CD4-positive, alpha-beta T cell (primary cell): ENCODE data around the gene ARSJ. TPM values are rescaled to one million over a fixed set of nuclear protein-coding genes. Genes with fewer than 3 reads are reported as not detected.

Experiments
- ATAC-seq: fragments of 200-7000 bp; cut with Tn5 transposase; one replicate; pipeline ENCODE4 v1.10.0; 2022; ENCODE audit warnings: mild to moderate bottlenecking; ENCODE audit not compliant: poor library complexity
- CTCF ChIA-PET: fragments of 350-600 bp; sonication (Branson Sonifier 250); formaldehyde crosslinking; loops from one replicate; lab custom pipeline; 2021; ENCODE audit warnings: antibody characterized with exemption, inconsistent platforms; lab: Charles Lee
- POLR2A ChIA-PET: fragments of 350-600 bp; sonication (Branson Sonifier 250); formaldehyde crosslinking; loops from one replicate; lab custom pipeline; 2021; ENCODE audit warnings: antibody characterized with exemption, inconsistent platforms; lab: Charles Lee
- DNase-seq, 14 experiments: peaks; one replicate each; pipeline ENCODE4 v3.0.0-alpha.2; 2013 to 2020; ENCODE audit warnings: mixed read lengths in 2 of 14
- H3K27ac ChIP-seq, 2 donors: one replicate each; pipeline versions ENCODE4 v1.5.1 to v1.7.0; 2013; ENCODE audit warnings: low read length in 2 of 2, low read depth in 1 of 2, mild to moderate bottlenecking in 1 of 2
- H3K27me3 ChIP-seq, 2 experiments: 1 replicate in 1 of 2; 2 replicates in 1 of 2; pipeline versions ENCODE4 v1.6.1 to v1.7.0; 2013; ENCODE audit warnings: low read length in 2 of 2, control low read depth in 1 of 2, mild to moderate bottlenecking in 1 of 2, moderate library complexity in 1 of 2; ENCODE audit not compliant: insufficient read depth in 2 of 2, control insufficient read depth in 1 of 2
- H3K36me3 ChIP-seq: one replicate; pipeline ENCODE4 v1.6.1; 2013; ENCODE audit warnings: low read length, control low read depth; ENCODE audit not compliant: insufficient read depth
- H3K4me1 ChIP-seq: one replicate; pipeline ENCODE4 v1.6.1; 2013; ENCODE audit warnings: low read length, control low read depth; ENCODE audit not compliant: insufficient read depth
- H3K4me3 ChIP-seq: one replicate; pipeline ENCODE4 v1.5.1; 2013; ENCODE audit warnings: mild to moderate bottlenecking, low read length, moderate library complexity
- H3K9me3 ChIP-seq, 2 experiments: 1 replicate in 1 of 2; 2 replicates in 1 of 2; pipeline versions ENCODE4 v1.6.1 to v1.7.0; 2013; ENCODE audit warnings: low read length in 2 of 2, mild to moderate bottlenecking in 2 of 2, control low read depth in 1 of 2, moderate library complexity in 1 of 2; ENCODE audit not compliant: control insufficient read depth in 1 of 2, insufficient read depth in 1 of 2
- H3K27ac Mint-ChIP-seq: one replicate; pipeline ENCODE4 v1.8.0; 2020; ENCODE audit warnings: mixed read lengths
- H3K27me3 Mint-ChIP-seq: one replicate; pipeline ENCODE4 v1.8.0; 2021; ENCODE audit warnings: mixed read lengths
- H3K36me3 Mint-ChIP-seq: one replicate; pipeline ENCODE4 v1.8.0; 2021; ENCODE audit warnings: low read depth, mixed read lengths
- H3K4me1 Mint-ChIP-seq: one replicate; pipeline ENCODE4 v1.8.0; 2021; ENCODE audit warnings: low read depth, mixed read lengths
- H3K4me3 Mint-ChIP-seq: one replicate; pipeline ENCODE4 v1.8.0; 2020; ENCODE audit warnings: mild to moderate bottlenecking, mixed read lengths
- H3K9me3 Mint-ChIP-seq: one replicate; pipeline ENCODE4 v1.8.0; 2020; ENCODE audit warnings: mixed read lengths
- intact Hi-C, 2 experiments: fragments of 100-400 bp; cut with DNase I in 1 of 2; cut with micrococcal nuclease in 1 of 2; formaldehyde crosslinking; loops; one replicate each; pipeline versions ENCODE4 v1.15.1 to v1.9.0; 2023 to 2025; cut with DNase I, micrococcal nuclease
- total RNA-seq, 174 experiments: library from RNA in 2 of 174; stranded (reverse) in 2 of 174; gene quantifications; one replicate each; pipeline ENCODE4 v1.2.3 and lab custom pipeline; 2021 to 2026
- TF ChIP-seq, protein P1 (sequence below): fragments of 200-600 bp; IDR thresholded peaks from one replicate; pipeline ENCODE4 v1.8.0; 2022; ENCODE audit warnings: antibody characterized with exemption, mild to moderate bottlenecking

The ARSJ gene
- total RNA-seq, 2 experiments from 2014 or later: not detected

- no peak overlapping the region for H3K27ac ChIP-seq
- no peak overlapping the region for H3K4me3 Mint-ChIP-seq
- H3K27me3 ChIP-seq: no peaks in the 10 kb centered on the region
- peaks cover 22% of the 10 kb centered on the region for H3K4me1 Mint-ChIP-seq
- DNase-seq: peak in 1 of 14 experiments; percentile 18
- H3K9me3 ChIP-seq: no peaks in the 10 kb centered on the region
- peaks cover 6% of the 10 kb centered on the region for H3K4me1 ChIP-seq
- no peak for ATAC-seq
- no peaks in the 10 kb centered on the region for H3K27me3 Mint-ChIP-seq
- POLR2A ChIA-PET: interaction anchor here (0.8 kb wide), 1 partner anchor 130 kb away, joined by 3 read pairs; no protein-coding TSS in a partner anchor
- H3K9me3 Mint-ChIP-seq: no peaks in the 10 kb centered on the region
- no peaks in the 10 kb centered on the region for H3K36me3 Mint-ChIP-seq
- H3K4me3 ChIP-seq: no peak overlapping the region
- intact Hi-C loops: no loop called here
- TF ChIP-seq, protein P1, sequence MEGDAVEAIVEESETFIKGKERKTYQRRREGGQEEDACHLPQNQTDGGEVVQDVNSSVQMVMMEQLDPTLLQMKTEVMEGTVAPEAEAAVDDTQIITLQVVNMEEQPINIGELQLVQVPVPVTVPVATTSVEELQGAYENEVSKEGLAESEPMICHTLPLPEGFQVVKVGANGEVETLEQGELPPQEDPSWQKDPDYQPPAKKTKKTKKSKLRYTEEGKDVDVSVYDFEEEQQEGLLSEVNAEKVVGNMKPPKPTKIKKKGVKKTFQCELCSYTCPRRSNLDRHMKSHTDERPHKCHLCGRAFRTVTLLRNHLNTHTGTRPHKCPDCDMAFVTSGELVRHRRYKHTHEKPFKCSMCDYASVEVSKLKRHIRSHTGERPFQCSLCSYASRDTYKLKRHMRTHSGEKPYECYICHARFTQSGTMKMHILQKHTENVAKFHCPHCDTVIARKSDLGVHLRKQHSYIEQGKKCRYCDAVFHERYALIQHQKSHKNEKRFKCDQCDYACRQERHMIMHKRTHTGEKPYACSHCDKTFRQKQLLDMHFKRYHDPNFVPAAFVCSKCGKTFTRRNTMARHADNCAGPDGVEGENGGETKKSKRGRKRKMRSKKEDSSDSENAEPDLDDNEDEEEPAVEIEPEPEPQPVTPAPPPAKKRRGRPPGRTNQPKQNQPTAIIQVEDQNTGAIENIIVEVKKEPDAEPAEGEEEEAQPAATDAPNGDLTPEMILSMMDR: peak; percentile 42
- H3K27ac Mint-ChIP-seq: no peak overlapping the region
- CTCF ChIA-PET: no interaction called here
- no peaks in the 10 kb centered on the region for H3K36me3 ChIP-seq
Observed at GRCh38 chr4:113893546-113893945, 85.9 kb downstream of the ARSJ start.

DNA sequence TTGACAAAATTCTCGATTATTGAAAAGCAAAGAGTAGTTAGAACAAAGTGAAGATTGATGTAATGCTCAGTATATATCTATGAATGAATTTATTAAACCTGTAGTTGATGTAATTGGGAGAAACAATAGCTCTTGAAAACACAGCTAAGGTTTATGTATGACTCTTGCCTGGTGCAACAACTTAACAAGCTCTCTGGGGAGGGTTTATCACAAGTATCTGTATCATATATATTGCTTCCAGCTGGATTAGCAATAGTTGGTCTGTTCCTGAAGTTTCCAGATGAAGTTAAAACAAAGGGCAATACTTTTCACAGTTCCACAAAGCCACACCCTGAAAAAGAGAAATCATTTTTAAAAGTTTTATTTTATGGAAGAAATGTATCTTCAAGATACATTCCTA is 91.4 kb downstream of the ARSJ start:
- Histone ChIP-seq H3K27ac (no peak overlapping the region), H3K9me3 (no peaks in the 10 kb centered on the region), H3K36me3 (no peaks in the 10 kb centered on the region), H3K4me1 (no peaks in the 10 kb centered on the region), H3K4me3 (no peak overlapping the region), H3K27me3 (no peaks in the 10 kb centered on the region)
- Mint-ChIP-seq H3K27ac (no peak overlapping the region), H3K36me3 (no peaks in the 10 kb centered on the region), H3K9me3 (no peaks in the 10 kb centered on the region), H3K27me3 (no peaks in the 10 kb centered on the region), H3K4me1 (peaks cover 12% of the 10 kb centered on the region), H3K4me3 (no peak overlapping the region)
- ATAC-seq (no peak), DNase-seq (no peak)
- ChIA-PET CTCF (no interaction called here), POLR2A (no interaction called here)
- TF ChIP-seq, protein P1: no peak
- intact Hi-C loops: no loop called here

GRCh38 chr4:113885291-113885690 is 94.2 kb downstream of the ARSJ start:
- TF ChIP-seq, protein P1: no peak
- POLR2A ChIA-PET: no interaction called here

More at GRCh38 chr4:113885291-113885690, 94.2 kb downstream of the ARSJ start:
- peaks cover 8% of the 10 kb centered on the region for H3K4me1 Mint-ChIP-seq
- Histone ChIP-seq H3K27me3 (no peaks in the 10 kb centered on the region), H3K4me1 (no peaks in the 10 kb centered on the region), H3K36me3 (no peaks in the 10 kb centered on the region), H3K4me3 (no peak overlapping the region), H3K27ac (no peak overlapping the region), H3K9me3 (no peaks in the 10 kb centered on the region)
- CTCF ChIA-PET: no interaction called here
- no peak overlapping the region for H3K4me3 Mint-ChIP-seq
- no peaks in the 10 kb centered on the region for H3K9me3 Mint-ChIP-seq
- no peaks in the 10 kb centered on the region for H3K36me3 Mint-ChIP-seq
- ATAC-seq (no peak), DNase-seq (no peak)
- intact Hi-C loops: no loop called here
- H3K27me3 Mint-ChIP-seq: no peaks in the 10 kb centered on the region
- H3K27ac Mint-ChIP-seq: no peak overlapping the region
